Heart right ventricle (tissue), 16 donors: ENCODE results near the gene CHRNB1. TPM values are rescaled to one million over a fixed set of nuclear protein-coding genes. Genes with fewer than 3 reads are reported as not detected.

Experiments used
- ATAC-seq, 8 donors: fragments of 200-7000 bp; cut with Tn5 transposase; one replicate each; pipeline ENCODE4 v1.9.1; 2020; ENCODE audit warnings: mild to moderate bottlenecking in 8 of 8, moderate library complexity in 8 of 8, moderate number of reproducible peaks in 1 of 8
- DNase-seq, 2 donors: peaks; one replicate each; pipeline ENCODE4 v3.0.0-alpha.2; 2020
- H3K27ac ChIP-seq, 10 donors: fragments of 200-600 bp; sonication (generic) in 2 of 10; one replicate each; pipeline versions ENCODE4 v1.5.0 to v1.8.0; 2020 to 2022; ENCODE audit warnings: mild to moderate bottlenecking in 3 of 10
- H3K27me3 ChIP-seq, 7 donors: fragments of 200-600 bp; one replicate each; pipeline ENCODE4 v1.8.0; 2021 to 2022; ENCODE audit warnings: mild to moderate bottlenecking in 2 of 7
- H3K36me3 ChIP-seq, 9 donors: fragments of 200-600 bp; sonication (generic) in 1 of 9; one replicate each; pipeline versions ENCODE4 v1.5.0 to v1.8.0; 2020 to 2022; ENCODE audit warnings: mild to moderate bottlenecking in 2 of 9
- H3K4me1 ChIP-seq, 9 donors: fragments of 200-600 bp; sonication (generic) in 1 of 9; one replicate each; pipeline versions ENCODE4 v1.5.0 to v1.8.0; 2020 to 2022; ENCODE audit warnings: mild to moderate bottlenecking in 4 of 9
- H3K4me3 ChIP-seq, 10 donors: fragments of 200-600 bp; sonication (generic) in 2 of 10; one replicate each; pipeline versions ENCODE4 v1.5.0 to v1.8.0; 2020 to 2022; ENCODE audit warnings: mild to moderate bottlenecking in 7 of 10, moderate library complexity in 2 of 10
- H3K9me3 ChIP-seq, 11 donors: fragments of 200-600 bp in 10 of 11; sonication (generic) in 2 of 11; one replicate each; pipeline versions ENCODE4 v1.5.0 to v1.8.0; 2013 to 2022; ENCODE audit warnings: mild to moderate bottlenecking in 2 of 11, control low read depth in 1 of 11, moderate library complexity in 1 of 11
- CTCF ChIP-seq, 9 donors: fragments of 200-600 bp; sonication (generic) in 2 of 9; IDR thresholded peaks; one replicate each; pipeline versions ENCODE4 v1.5.0 to v1.8.0; 2021 to 2022; ENCODE audit warnings: antibody characterized with exemption in 9 of 9, mild to moderate bottlenecking in 5 of 9, moderate library complexity in 1 of 9
- WGBS, 2 donors: extraction: QIAGEN DNeasy Blood & Tissue Kit; methylation state at CpG; one replicate each; pipeline ENCODE4 v1.1.7; 2013; ENCODE audit warnings: inconsistent platforms in 1 of 2; 5-methylcytosine and 5-hydroxymethylcytosine counted together
- intact Hi-C, 10 donors: fragments of 100-400 bp; cut with DNase I; formaldehyde crosslinking; loops; one replicate each; pipeline versions ENCODE4 v1.11.1 to v1.14.2; 2022
- polyA plus RNA-seq, 2 donors: library from polyadenylated mRNA; stranded (reverse); fragments of 200-250 nt; gene quantifications; one replicate each; pipeline ENCODE4 v1.2.3, GENCODE V29; 2013
- total RNA-seq, 10 donors: library from RNA; stranded (reverse); fragmentation: NEBNext Ultra II Directional in 3 of 10; extraction: Animal tissue kit (Norgen Biotek cat#: 25700) in 3 of 10; gene quantifications; one replicate each; pipeline versions ENCODE4 v1.2.1 to v1.2.4, GENCODE V29; 2021 to 2023
- donor health status: Arrhythmogenic right ventricular cardiomyopathy.
- donor health status: ischemic (EF 13 %, LVEDD 7.1; RV severe dilation, severe dysfunction).
- donor health status: healthy with polysubstance abuse.
- donor health status: DM: no; HTN: yes; CAD: no.
- donor health status: DM: no; HTN: no; CAD: no.
- donor health status: ischemic (EF 25% LVEDD 6.9; RV normal size, moderate dysfunction).
- donor health status: ischemic (EF 25% LVEDD 5.7; RV mildly dilated, moderate dysfunction).
- donor health status: healthy.
- donor health status: DM: yes; HTN: yes; CAD: no.
- donor health status: Ischemic cardiomyopathy.
- donor health status: ischemic (EF 35%, LVEDD 5.7; RV mildly dilated, moderate dysfunction).
- donor health status: nonischemic (EF 11% LVEDD 7.7; RV severe dilation, severe dysfunction).
- donor health status: DM: yes; HTN: yes; CAD: no.
- donor health status: PGD.
- donor health status: ischemic (EF 29% LVEDD 5.4; RV normal size, mild dysfunction).
- donor health status: nonischemic (EF 23%, LVEDD 6.1; RV moderate dilation, normal function).

The CHRNB1 gene
- total and polyA plus RNA-seq, 12 donors = 5.4 to 25.4 (median 10.4) TPM

GRCh38 chr17:7486181-7486580 is 41.3 kb downstream of the CHRNB1 start:
- no peak for ATAC-seq
- intact Hi-C loops = loop anchor here in 1 of 10 donors (10.0 kb wide), 1 partner anchor 131 kb away; the partner anchor contains the start of genes KCTD11 and TMEM95

DNA sequence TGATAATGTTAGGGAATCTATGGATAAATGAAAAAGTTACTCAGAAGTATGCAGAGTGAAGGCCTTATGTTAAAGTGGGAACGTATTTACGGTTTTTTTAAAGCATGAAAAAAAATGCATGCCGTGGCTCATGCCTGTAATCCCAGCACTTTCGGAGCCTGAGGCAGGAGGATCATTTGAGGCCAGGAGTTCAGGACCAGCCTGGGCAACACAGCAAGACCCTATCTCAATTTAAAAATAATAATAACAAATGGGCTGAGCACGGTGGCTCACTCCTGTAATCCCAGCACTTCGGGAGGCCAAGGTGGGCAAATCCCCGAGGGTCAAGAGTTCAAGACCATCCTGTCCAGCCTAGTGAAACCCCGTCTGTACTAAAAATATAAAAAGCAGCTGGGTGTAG is 45.3 kb downstream of the CHRNB1 start:
- no peak for ATAC-seq
- Histone ChIP-seq H3K36me3 (peaks cover 0 to 37% (median 0%) of the 10 kb centered on the region in 9 donors), H3K27ac (no peak overlapping the region), H3K4me3 (no peak overlapping the region), H3K4me1 (peaks cover 19 to 92% (median 62%) of the 10 kb centered on the region in 9 donors), H3K9me3 (no peaks in the 10 kb centered on the region), H3K27me3 (no peaks in the 10 kb centered on the region)
- WGBS, 2 donors = 77 to 82% methylated on average over 8 of the region's 8 CpGs
- intact Hi-C loops = loop anchor here in 1 of 10 donors (5.0 kb wide), 1 partner anchor 138 kb away; the partner anchor contains the start of gene KCTD11
- DNase-seq = no peak
- TF ChIP-seq CTCF (IDR thresholded peaks at IDR 0.05) = no peak

More at GRCh38 chr17:7486181-7486580, 41.3 kb downstream of the CHRNB1 start:
- H3K4me1 ChIP-seq = peaks cover 19 to 81% (median 64%) of the 10 kb centered on the region in 9 donors
- H3K27me3 ChIP-seq = no peaks in the 10 kb centered on the region
- WGBS, 2 donors = 42 to 59% methylated on average over 3 of the region's 3 CpGs
- no peak for TF ChIP-seq CTCF (IDR thresholded peaks at IDR 0.05)
- H3K27ac ChIP-seq = peak overlapping the region in 7 of 10 donors; percentile 10 to 100 (median 35)
- no peak for DNase-seq
- H3K9me3 ChIP-seq = no peaks in the 10 kb centered on the region
- peak overlapping the region; percentile 9 to 87 (median 64) for H3K4me3 ChIP-seq
- H3K36me3 ChIP-seq = peaks cover 0 to 18% (median 0%) of the 10 kb centered on the region in 9 donors

GRCh38 chr17:7491583-7491982 is 46.7 kb downstream of the CHRNB1 start:
- WGBS, 2 donors = 98 to 100% methylated on average over 1 of the region's 1 CpG
- H3K9me3 ChIP-seq = no peaks in the 10 kb centered on the region
- DNase-seq (no peak), ATAC-seq (no peak)
- intact Hi-C loops = loop anchor here in 1 of 10 donors (5.0 kb wide), 1 partner anchor 139 kb away; the partner anchor contains the start of gene KCTD11
- H3K27ac ChIP-seq = no peak overlapping the region
- H3K4me1 ChIP-seq = peaks cover 10 to 92% (median 61%) of the 10 kb centered on the region in 9 donors
- no peak overlapping the region for H3K4me3 ChIP-seq
- no peaks in the 10 kb centered on the region for H3K27me3 ChIP-seq
- H3K36me3 ChIP-seq = peaks cover 0 to 51% (median 8%) of the 10 kb centered on the region in 9 donors
- TF ChIP-seq CTCF (IDR thresholded peaks at IDR 0.05) = no peak

DNA sequence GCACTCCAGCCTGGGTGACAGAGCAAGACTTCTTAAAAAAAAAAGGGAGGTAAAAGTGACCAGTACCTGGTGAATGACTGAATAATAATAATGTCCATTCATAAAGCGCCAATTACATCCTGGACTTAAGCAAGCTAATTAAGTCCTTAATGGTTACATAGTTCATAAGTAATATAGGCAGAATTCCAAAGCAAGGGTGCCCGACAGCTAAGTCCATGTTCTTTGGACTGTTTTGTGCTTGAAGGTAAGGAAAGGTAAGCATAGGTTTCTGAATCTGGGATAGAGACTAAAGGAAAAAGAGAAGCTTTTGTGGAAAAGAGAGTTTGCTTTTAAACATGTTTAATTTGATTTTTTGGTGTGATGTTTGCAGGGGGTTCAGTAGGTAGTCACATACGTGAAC is 49.1 kb downstream of the CHRNB1 start:
- intact Hi-C loops = loop anchor here in 1 of 10 donors (5.0 kb wide), 1 partner anchor 142 kb away; the partner anchor contains the start of gene KCTD11
- DNase-seq (no peak), ATAC-seq (no peak)
- TF ChIP-seq CTCF (IDR thresholded peaks at IDR 0.05) = no peak
- Histone ChIP-seq H3K36me3 (peaks cover 0 to 74% (median 28%) of the 10 kb centered on the region in 9 donors), H3K27ac (no peak overlapping the region), H3K4me1 (peaks cover 0 to 90% (median 48%) of the 10 kb centered on the region in 9 donors), H3K4me3 (no peak overlapping the region), H3K9me3 (no peaks in the 10 kb centered on the region), H3K27me3 (no peaks in the 10 kb centered on the region)
- WGBS, 2 donors = 93 to 94% methylated on average over 3 of the region's 3 CpGs
